Neural cell (in vitro differentiated cells): ENCODE data around the gene SIK3.

ENCODE experiments used
- EZH2 ChIP-seq: fragments of 200-600, 300-800 bp; shearing (Covaris generic), sonication (generic); IDR thresholded peaks from 2 replicates; pipeline ENCODE4 v1.6.1; 2014; ENCODE audit warnings: antibody characterized with exemption, low read length, borderline replicate concordance, mild to moderate bottlenecking; ENCODE audit not compliant: insufficient read depth, poor library complexity, severe bottlenecking
- POLR2AphosphoS5 ChIP-seq: IDR thresholded peaks from 2 replicates; pipeline ENCODE4 v1.6.1; 2012
- RAD21 ChIP-seq: fragments of 450-650 bp; conservative IDR thresholded peaks from 2 replicates; pipeline ENCODE4 v1.6.1; 2014; ENCODE audit warnings: antibody characterized with exemption, mild to moderate bottlenecking, moderate library complexity
- SMC3 ChIP-seq: fragments of 450-650 bp; conservative IDR thresholded peaks from 2 replicates; pipeline ENCODE4 v1.6.1; 2014; ENCODE audit warnings: antibody characterized with exemption, mild to moderate bottlenecking, moderate library complexity; ENCODE audit not compliant: poor library complexity
- TAF1 ChIP-seq: IDR thresholded peaks from 2 replicates; pipeline ENCODE4 v1.6.1; 2012; ENCODE audit warnings: low read depth
- TF ChIP-seq, protein P1 (sequence below): fragments of 450-650 bp; IDR thresholded peaks from 2 replicates; pipeline ENCODE4 v1.5.1; 2014; ENCODE audit warnings: antibody characterized with exemption, mild to moderate bottlenecking, moderate library complexity; ENCODE audit not compliant: poor library complexity, severe bottlenecking

DNA sequence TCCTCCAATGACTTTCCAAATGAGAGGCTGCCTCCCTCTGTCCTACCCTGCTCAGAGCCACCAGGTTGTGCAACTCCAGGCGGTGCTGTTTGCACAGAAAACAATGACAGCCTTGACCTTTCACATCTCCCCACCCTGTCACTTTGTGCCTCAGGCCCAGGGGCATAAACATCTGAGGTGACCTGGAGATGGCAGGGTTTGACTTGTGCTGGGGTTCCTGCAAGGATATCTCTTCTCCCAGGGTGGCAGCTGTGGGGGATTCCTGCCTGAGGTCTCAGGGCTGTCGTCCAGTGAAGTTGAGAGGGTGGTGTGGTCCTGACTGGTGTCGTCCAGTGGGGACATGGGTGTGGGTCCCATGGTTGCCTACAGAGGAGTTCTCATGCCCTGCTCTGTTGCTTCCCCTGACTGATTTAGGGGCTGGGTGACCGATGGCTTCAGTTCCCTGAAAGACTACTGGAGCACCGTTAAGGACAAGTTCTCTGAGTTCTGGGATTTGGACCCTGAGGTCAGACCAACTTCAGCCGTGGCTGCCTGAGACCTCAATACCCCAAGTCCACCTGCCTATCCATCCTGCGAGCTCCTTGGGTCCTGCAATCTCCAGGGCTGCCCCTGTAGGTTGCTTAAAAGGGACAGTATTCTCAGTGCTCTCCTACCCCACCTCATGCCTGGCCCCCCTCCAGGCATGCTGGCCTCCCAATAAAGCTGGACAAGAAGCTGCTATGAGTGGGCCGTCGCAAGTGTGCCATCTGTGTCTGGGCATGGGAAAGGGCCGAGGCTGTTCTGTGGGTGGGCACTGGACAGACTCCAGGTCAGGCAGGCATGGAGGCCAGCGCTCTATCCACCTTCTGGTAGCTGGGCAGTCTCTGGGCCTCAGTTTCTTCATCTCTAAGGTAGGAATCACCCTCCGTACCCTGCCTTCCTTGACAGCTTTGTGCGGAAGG lies 265.6 kb downstream of the SIK3 start:
- TF ChIP-seq, protein P1, sequence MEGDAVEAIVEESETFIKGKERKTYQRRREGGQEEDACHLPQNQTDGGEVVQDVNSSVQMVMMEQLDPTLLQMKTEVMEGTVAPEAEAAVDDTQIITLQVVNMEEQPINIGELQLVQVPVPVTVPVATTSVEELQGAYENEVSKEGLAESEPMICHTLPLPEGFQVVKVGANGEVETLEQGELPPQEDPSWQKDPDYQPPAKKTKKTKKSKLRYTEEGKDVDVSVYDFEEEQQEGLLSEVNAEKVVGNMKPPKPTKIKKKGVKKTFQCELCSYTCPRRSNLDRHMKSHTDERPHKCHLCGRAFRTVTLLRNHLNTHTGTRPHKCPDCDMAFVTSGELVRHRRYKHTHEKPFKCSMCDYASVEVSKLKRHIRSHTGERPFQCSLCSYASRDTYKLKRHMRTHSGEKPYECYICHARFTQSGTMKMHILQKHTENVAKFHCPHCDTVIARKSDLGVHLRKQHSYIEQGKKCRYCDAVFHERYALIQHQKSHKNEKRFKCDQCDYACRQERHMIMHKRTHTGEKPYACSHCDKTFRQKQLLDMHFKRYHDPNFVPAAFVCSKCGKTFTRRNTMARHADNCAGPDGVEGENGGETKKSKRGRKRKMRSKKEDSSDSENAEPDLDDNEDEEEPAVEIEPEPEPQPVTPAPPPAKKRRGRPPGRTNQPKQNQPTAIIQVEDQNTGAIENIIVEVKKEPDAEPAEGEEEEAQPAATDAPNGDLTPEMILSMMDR: no peak
- TF ChIP-seq POLR2AphosphoS5 (no peak), TAF1 (no peak), EZH2 (no peak), RAD21 (no peak), SMC3 (no peak)
